Central memory CD4-positive, alpha-beta T cell (primary cell): ENCODE measurements around the gene NME3.

ENCODE experiments used
- DNase-seq: peaks from one replicate; pipeline ENCODE4 v3.0.0; 2022

The NME3 gene

DNA sequence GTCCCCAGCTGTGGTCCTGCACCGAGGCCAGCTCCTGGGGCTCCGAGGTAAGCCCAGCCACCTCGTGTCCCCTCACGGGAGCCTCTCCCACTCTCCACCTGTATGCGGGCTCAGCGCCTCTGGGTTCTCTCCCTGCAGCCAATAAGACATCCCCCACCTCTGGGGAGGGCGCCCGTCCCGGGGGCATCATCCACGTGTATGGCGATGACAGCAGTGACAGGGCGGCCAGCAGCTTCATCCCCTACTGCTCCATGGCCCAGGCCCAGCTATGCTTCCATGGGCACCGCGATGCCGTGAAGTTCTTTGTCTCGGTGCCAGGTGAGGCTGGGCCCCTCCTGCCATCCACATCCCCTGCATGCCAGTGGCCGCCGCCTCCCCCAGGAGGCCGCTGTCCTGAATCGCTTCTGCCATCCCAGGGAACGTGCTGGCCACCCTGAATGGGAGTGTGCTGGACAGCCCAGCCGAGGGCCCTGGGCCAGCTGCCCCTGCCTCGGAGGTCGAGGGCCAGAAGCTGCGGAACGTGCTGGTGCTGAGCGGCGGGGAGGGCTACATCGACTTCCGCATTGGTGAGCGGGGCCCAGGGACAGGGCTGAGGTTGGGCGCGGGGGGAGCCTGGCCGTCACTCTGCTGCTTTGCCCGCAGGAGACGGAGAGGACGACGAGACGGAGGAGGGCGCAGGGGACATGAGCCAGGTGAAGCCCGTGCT lies 3.1 kb downstream of the NME3 start:
- no peak for DNase-seq

DNA sequence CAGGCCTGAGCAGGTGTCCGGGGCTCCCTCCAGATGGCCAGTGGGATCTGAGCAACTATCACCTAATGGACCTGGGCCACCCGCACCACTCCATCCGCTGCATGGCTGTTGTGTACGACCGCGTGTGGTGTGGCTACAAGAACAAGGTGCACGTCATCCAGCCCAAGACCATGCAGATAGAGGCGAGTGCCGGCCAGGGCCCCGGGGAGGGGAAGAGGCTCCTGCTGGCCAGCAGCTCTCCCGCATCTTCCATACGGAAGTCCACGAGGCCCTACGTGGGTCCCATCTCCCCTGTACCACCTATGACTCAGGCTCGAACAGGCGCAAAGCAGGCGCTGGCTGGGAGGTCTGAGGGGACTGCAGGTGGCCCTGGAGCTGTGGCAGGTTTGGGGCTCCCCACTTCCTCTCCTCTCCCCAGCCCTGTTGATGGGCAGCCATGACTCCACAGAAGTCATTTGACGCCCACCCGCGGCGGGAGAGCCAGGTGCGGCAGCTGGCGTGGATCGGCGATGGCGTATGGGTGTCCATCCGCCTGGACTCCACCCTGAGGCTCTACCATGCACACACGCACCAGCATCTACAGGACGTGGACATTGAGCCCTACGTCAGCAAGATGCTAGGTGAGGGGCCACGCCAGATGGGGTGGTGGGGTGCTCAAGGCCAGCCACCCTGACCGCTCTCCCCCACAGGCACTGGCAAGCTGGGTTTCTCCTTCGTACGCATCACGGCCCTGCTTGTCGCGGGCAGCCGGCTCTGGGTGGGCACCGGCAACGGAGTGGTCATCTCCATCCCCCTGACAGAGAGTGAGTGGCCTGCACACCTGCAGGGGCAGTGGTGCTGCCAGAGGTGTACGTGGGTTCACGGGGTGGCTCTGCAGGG lies 4.0 kb downstream of the NME3 start:
- DNase-seq = no peak

GRCh38 chr16:1766701-1767100 lies 4.6 kb downstream of the NME3 start:
- no peak for DNase-seq

DNA sequence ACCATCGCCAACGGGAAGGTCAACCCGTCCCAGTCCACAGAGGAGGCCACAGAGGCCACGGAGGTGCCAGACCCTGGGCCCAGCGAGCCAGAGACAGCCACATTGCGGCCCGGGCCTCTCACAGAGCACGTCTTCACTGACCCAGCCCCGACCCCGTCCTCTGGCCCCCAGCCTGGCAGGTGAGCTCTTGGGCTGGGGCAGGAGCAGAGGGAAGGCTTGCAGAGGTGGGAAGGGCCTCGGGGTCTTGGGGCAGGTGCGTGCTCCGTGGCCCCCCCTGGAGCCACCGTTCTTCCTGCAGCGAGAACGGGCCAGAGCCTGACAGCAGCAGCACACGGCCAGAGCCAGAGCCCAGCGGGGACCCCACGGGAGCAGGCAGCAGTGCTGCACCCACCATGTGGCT lies 5.1 kb downstream of the NME3 start:
- no peak for DNase-seq

DNA sequence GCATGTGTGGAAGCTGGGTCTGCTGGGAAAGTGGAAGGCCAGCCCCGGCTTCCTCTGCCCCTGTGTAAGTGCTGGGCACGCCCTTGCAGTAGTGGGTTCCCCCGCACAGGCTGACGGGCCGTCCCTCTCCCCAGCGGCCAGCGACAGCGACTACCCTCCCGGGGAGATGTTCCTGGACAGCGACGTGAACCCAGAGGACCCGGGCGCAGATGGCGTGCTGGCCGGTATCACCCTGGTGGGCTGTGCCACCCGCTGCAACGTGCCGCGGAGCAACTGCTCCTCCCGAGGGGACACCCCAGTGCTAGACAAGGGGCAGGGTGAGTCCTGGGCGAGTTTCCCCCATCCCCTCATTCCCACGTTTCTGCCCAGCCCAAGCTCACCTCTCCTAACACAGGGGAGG lies 5.5 kb downstream of the NME3 start:
- DNase-seq = no peak

DNA sequence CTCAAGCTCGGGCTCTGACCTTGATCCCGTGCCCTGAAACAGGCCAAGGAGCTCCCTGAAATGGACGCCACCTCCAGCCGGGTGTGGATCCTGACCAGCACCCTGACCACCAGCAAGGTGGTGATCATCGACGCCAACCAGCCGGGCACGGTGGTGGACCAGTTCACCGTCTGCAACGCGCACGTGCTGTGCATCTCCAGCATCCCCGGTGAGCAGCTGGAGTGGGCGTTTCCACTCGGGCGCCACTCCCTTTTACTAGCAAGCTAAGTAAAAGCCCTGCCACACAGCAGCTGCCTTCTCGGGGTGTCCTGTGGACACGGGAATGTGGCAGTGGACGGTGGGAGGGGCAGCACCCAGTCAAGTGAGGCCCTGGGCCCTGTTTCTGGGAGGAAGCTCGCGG lies 6.4 kb downstream of the NME3 start:
- no peak for DNase-seq

DNA sequence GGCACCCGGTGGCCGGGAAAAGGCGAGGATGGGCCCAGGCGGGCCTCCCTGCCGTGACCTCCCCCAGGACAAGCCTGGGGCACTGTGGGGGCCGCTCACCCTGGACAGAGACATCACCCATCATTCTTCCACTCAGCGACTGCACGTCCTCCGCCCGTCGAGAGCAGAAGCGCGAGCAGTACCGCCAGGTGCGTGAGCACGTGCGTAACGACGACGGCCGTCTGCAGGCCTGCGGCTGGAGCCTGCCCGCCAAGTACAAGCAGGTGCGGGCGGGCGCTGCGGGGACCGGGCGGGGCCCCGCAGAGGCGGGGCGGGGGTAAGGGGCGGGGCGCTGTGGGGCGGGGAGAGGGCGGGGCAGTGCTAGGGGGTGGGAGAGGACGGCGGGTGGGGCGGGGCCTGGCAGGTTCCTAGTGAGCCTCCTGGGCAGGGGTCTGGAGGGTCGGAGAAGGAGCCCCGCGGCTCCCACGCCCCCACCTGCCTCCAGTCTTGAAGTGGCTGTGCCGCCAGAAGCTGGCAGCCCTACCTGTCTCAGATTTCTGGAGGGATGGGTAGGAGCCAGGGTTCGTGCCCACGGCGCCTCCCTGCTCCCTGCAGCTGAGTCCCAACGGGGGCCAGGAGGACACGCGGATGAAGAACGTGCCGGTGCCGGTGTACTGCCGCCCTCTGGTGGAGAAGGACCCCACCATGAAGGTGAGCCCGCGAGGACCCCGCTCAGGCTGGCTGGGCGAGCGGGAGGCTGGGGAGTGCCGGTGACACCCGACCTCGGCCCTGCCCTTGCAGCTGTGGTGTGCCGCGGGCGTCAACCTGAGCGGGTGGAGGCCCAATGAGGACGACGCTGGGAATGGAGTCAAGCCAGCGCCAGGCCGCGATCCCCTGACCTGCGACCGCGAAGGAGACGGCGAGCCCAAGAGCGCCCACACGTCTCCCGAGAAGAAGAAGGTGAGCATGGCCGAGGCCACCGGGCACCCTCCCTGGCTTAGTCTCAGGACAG lies 7.5 kb downstream of the NME3 start:
- DNase-seq = no peak

DNA sequence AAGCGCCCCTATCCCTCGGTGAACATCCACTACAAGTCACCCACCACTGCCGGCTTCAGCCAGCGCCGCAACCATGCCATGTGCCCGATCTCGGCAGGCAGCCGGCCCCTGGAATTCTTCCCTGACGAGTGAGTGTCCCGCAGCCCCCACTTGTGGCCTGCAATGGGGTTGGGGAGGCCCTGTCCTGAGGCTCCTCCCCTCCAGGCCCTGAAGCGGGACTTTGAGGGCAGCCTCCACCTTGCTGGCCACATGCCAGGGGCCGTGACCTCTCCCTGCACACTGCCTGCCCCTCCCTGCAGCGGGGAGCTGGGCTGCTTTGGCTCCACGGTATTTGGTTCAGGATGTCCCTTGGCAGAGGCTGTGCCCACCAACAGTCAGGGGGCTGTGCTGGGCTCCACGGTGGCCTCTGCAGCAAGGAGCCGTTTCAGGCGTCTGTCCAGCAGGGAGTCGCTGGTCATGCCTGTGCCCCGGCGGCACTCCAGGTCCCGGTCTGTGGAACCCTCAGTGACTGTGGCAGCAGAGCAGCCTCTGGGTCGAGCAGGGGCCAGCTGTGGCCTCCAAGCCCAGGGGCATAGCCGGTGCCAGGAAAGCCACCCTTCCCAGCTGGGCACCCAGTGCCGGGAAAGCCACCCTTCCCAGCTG lies 8.3 kb downstream of the NME3 start:
- no peak for DNase-seq

- no peak for DNase-seq
These were observed 9.0 kb downstream of the NME3 start for GRCh38 chr16:1762196-1762878.

DNA sequence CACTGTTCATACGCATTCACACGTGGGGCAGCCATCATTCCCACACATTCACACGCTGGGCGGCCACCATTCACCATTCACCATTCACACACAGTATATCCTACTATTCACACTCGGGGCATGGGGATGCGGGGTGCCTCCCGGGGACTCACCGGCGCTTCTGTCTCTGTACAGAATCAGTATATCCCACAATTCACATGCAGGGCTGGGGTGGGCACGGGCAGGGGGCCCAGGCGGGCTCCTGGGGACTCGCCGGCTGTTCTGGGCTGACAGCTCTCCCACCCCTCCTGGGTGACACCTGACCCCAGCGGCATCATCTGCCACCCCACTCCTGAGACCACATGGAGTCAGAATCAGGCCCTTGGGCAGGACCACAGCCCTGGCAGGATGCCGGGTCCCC lies 9.6 kb downstream of the NME3 start:
- DNase-seq = no peak

- no peak for DNase-seq
These were observed 10.4 kb downstream of the NME3 start for GRCh38 chr16:1760911-1761310.

- no peak for DNase-seq
These were observed 11.8 kb downstream of the NME3 start for GRCh38 chr16:1759511-1759910.

- no peak for DNase-seq
These were observed 12.4 kb downstream of the NME3 start for GRCh38 chr16:1758923-1759322.

DNA sequence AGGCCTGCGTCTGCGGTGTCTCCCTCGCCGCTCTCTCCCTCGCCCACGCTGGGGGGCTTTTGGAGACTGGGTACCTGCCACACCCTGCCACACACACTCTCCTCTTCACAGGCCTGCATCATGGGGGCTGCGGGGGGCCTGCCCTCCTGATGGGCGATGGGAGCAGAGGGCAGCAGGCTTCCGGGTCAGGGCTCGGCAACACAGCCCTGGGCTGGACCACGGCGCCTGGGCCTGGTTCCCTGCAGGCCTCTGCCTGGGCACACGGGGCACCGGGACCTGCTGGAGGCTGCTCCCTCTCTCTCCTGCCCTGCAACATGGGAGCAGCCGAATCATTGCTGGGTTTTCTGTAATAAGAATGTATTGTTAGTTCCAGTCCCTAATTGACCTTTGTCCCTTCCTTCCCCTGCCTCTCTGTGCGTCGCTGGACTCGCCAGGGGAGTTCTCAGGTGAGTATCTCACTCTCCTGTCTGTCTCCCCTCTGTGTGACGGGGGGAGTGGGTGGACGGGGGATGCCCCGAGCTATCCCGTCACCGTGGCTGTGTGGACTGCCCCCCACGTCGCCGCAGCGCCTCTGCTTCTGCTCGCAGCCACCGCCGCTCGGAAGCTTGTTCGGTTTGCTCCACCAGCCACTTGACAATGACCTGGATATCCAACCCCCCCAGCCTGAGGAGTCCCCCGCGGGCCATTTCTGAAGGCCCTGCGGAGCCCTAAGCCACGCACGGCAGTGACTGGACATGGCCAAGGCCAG lies 13.5 kb downstream of the NME3 start:
- DNase-seq = no peak

DNA sequence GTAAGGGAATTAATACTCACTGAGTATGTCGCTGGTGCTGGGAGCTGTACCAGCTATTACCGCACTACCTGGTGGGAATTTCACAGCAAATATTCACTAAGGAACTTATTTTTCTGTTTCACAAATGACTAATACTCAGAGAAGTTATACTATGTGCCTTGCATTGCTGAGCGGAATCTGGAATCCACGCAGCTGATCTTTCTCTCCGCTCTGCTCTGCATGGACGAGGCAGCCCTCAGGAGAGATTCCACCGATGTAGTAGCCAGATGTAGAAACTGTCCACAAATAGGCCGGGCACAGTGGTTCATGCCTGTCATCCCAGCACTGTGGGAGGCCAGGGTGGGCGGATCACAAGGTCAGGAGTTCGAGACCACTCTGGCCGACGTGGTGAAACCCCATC lies 17.1 kb downstream of the NME3 start:
- DNase-seq = no peak

GRCh38 chr16:1752853-1753252 lies 18.5 kb downstream of the NME3 start:
- no peak for DNase-seq

DNA sequence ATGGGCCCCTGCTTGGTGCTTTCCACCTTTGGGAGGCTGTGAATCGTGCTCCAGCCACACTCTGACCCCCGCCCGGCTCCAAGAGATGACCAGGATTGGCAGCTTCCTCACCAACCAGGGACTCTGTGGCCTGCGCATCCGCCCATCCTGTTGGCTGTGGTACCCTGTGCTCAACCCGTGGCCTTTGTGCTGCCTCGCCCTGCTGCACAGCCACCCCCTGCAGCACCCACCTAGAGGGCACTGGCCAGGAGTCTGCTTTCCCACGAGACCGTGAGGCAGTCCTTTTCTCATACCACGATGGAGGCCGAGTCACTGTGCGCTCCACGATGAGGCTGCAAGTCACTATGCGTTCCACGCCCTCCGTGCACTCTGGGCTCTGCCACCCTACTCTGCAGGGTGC lies 19.4 kb downstream of the NME3 start:
- DNase-seq = no peak

- no peak for DNase-seq
These were observed 21.9 kb downstream of the NME3 start for GRCh38 chr16:1749152-1750117.

- DNase-seq = no peak
These were observed 23.4 kb downstream of the NME3 start for GRCh38 chr16:1747934-1748333.

DNA sequence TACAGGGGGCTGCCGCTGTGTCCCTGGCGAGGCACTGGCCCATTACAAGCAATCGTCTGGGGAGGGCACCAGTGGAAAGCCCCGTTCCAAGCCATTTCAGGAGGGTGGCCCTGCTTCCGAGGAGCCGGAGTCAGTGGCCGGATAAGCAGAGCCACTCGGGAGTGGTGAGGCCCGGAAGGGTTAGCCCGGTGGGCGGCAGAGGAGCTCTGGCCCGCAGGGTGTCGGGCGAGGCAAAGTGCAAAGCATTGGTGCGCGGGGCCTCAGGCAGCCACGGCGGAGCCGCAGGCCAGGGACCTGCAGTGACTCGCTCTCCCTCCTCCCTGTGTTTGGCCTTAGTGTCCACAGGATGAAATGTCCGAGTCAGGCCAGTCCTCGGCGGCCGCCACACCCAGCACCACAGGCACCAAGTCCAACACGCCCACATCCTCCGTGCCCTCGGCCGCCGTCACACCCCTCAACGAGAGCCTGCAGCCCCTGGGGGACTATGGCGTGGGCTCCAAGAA lies 24.6 kb downstream of the NME3 start:
- no peak for DNase-seq
